GM23338 (cell line): ENCODE results near the gene FECH. TPM values are rescaled to one million over a fixed set of nuclear protein-coding genes. Genes with fewer than 3 reads are reported as not detected.

ENCODE experiments used
- ATAC-seq: fragments of 200-7000 bp; cut with Tn5 transposase; 3 replicates; pipeline ENCODE4 v1.9.1; 2020
- DNase-seq: peaks from one replicate; pipeline ENCODE4 v3.0.0-alpha.2; 2015; ENCODE audit warnings: low spot score
- H2AFZ ChIP-seq: fragments of 200-600 bp; sonication (generic); 2 replicates; pipeline ENCODE4 v1.8.0; 2016; ENCODE audit warnings: antibody characterized with exemption, mild to moderate bottlenecking, moderate library complexity
- H3F3A ChIP-seq: fragments of 200-600 bp; sonication (generic); replicated peaks from 2 replicates; pipeline ENCODE4 v1.8.0; 2017; ENCODE audit warnings: antibody characterized with exemption, mixed run types, low read depth
- H3K27ac ChIP-seq: fragments of 200-600 bp; sonication (generic); 2 replicates; pipeline ENCODE4 v1.6.1; 2016; ENCODE audit warnings: low read depth
- H3K27me3 ChIP-seq: fragments of 200-600 bp; sonication (generic); 2 replicates; pipeline ENCODE4 v1.8.0; 2016; ENCODE audit warnings: mild to moderate bottlenecking, mixed run types, moderate library complexity; ENCODE audit not compliant: insufficient read depth
- H3K36me3 ChIP-seq: fragments of 200-600 bp; sonication (generic); 2 replicates; pipeline ENCODE4 v1.8.0; 2016; ENCODE audit warnings: mild to moderate bottlenecking; ENCODE audit not compliant: insufficient read depth
- H3K4me1 ChIP-seq: fragments of 200-600 bp; sonication (generic); 2 replicates; pipeline ENCODE4 v1.8.0; 2016; ENCODE audit warnings: mild to moderate bottlenecking, moderate library complexity; ENCODE audit not compliant: insufficient read depth
- H3K4me2 ChIP-seq: fragments of 200-600 bp; sonication (generic); 2 replicates; pipeline ENCODE4 v1.7.1; 2017; ENCODE audit warnings: mixed run types
- H3K4me3 ChIP-seq: fragments of 200-600 bp; sonication (generic); 2 replicates; pipeline ENCODE4 v1.6.1; 2016; ENCODE audit warnings: mixed run types
- H3K79me2 ChIP-seq: fragments of 200-600 bp; sonication (generic); replicated peaks from 2 replicates; pipeline ENCODE4 v1.8.0; 2017; ENCODE audit warnings: mild to moderate bottlenecking; ENCODE audit not compliant: insufficient read depth
- H3K9me2 ChIP-seq: fragments of 200-600 bp; sonication (generic); 2 replicates; pipeline ENCODE4 v1.8.0; 2017; ENCODE audit not compliant: insufficient read depth
- H4K20me1 ChIP-seq: fragments of 200-600 bp; sonication (generic); replicated peaks from 2 replicates; pipeline ENCODE4 v1.8.0; 2017; ENCODE audit warnings: mild to moderate bottlenecking; ENCODE audit not compliant: insufficient read depth
- H3K27ac Mint-ChIP-seq: 2 replicates; pipeline ENCODE4 v1.8.0; 2020; ENCODE audit warnings: inconsistent platforms, mild to moderate bottlenecking, moderate library complexity, mixed read lengths
- H3K27me3 Mint-ChIP-seq: 3 replicates; pipeline ENCODE4 v1.8.0; 2022; ENCODE audit warnings: low read depth, mild to moderate bottlenecking, moderate library complexity, mixed read lengths, inconsistent platforms; ENCODE audit not compliant: insufficient read depth, poor library complexity
- H3K36me3 Mint-ChIP-seq: 3 replicates; pipeline ENCODE4 v1.8.0; 2021; ENCODE audit warnings: low read depth, mild to moderate bottlenecking, inconsistent platforms, moderate library complexity, mixed read lengths
- H3K4me1 Mint-ChIP-seq: 3 replicates; pipeline ENCODE4 v1.8.0; 2020; ENCODE audit warnings: mild to moderate bottlenecking, inconsistent platforms, mixed read lengths
- H3K4me3 Mint-ChIP-seq: 3 replicates; pipeline ENCODE4 v1.8.0; 2021; ENCODE audit warnings: moderate library complexity, mild to moderate bottlenecking, inconsistent platforms, mixed read lengths
- H3K9me3 Mint-ChIP-seq: 3 replicates; pipeline ENCODE4 v1.8.0; 2020; ENCODE audit warnings: moderate library complexity, mild to moderate bottlenecking, inconsistent platforms, mixed read lengths
- CREB1 ChIP-seq: fragments of 250-450 bp; sonication (Bioruptor Pico); IDR thresholded peaks from 2 replicates; pipeline ENCODE4 v1.5.0; 2020; ENCODE audit warnings: low read depth, mild to moderate bottlenecking, moderate library complexity
- ETS1 ChIP-seq: IDR thresholded peaks from 2 replicates; pipeline ENCODE4 v1.6.1; 2016; ENCODE audit warnings: antibody characterized with exemption
- EZH2 ChIP-seq: fragments of 200-600 bp; sonication (generic); IDR thresholded peaks from one replicate; pipeline ENCODE4 v1.8.0; 2017; ENCODE audit warnings: antibody characterized with exemption, mild to moderate bottlenecking, low read depth; ENCODE audit not compliant: unreplicated experiment
- EZH2phosphoT487 ChIP-seq: fragments of 200-600 bp; sonication (generic); IDR thresholded peaks from one replicate; pipeline ENCODE4 v1.8.1; 2018; ENCODE audit warnings: antibody characterized with exemption; ENCODE audit not compliant: unreplicated experiment
- JUNB ChIP-seq: IDR thresholded peaks from one replicate; pipeline ENCODE4 v1.6.1; 2016; ENCODE audit warnings: antibody characterized with exemption; ENCODE audit not compliant: unreplicated experiment
- NANOG ChIP-seq: IDR thresholded peaks from 2 replicates; pipeline ENCODE4 v1.6.1; 2016; ENCODE audit warnings: antibody characterized with exemption, borderline replicate concordance
- POLR2AphosphoS5 ChIP-seq: IDR thresholded peaks from 2 replicates; pipeline ENCODE4 v1.6.1; 2016; ENCODE audit warnings: antibody characterized with exemption, low read depth
- REST ChIP-seq: IDR thresholded peaks from one replicate; pipeline ENCODE4 v1.6.1; 2018; ENCODE audit warnings: antibody characterized with exemption; ENCODE audit not compliant: unreplicated experiment
- STAT1 ChIP-seq: IDR thresholded peaks from one replicate; pipeline ENCODE4 v1.6.1; 2016; ENCODE audit warnings: antibody characterized with exemption; ENCODE audit not compliant: unreplicated experiment
- ZNF114 ChIP-seq: fragments of 250-450 bp; sonication (Bioruptor Pico); IDR thresholded peaks from 2 replicates; pipeline ENCODE4 v1.5.0; 2020; ENCODE audit warnings: mild to moderate bottlenecking, moderate library complexity
- ZNF331 ChIP-seq: fragments of 250-450 bp; sonication (Bioruptor Pico); IDR thresholded peaks from 2 replicates; pipeline ENCODE4 v1.5.0; 2020; ENCODE audit warnings: low read depth, mild to moderate bottlenecking, moderate library complexity
- polyA plus RNA-seq: library from polyadenylated mRNA; unstranded; fragments of >200 nt; fragmentation: Nextera tagmentation; extraction: Ambion mirVana; gene quantifications from 2 replicates; pipeline ENCODE4 v1.2.1, GENCODE V29; 2016
- total RNA-seq: library from RNA; depleted of rRNA; stranded (reverse); fragments of >200 nt; shearing (Covaris generic); gene quantifications from 2 replicates; pipeline ENCODE4 v1.2.3, GENCODE V29; 2014

Gene FECH
- total and polyA plus RNA-seq, 2 experiments from 2014 or later: 5.8 to 35.5 TPM

- TF ChIP-seq EZH2 (no peak), EZH2phosphoT487 (no peak), ZNF331 (no peak)
These were observed 68.0 kb downstream of the FECH start (continued) for GRCh38 chr18:57518533-57518932.

GRCh38 chr18:57516056-57516455 lies 70.4 kb downstream of the FECH start:
- no peak overlapping the region for H3K4me2 ChIP-seq
- TF ChIP-seq ZNF331 (no peak), STAT1 (no peak), NANOG (no peak), JUNB (no peak), ZNF114 (CRISPR knock-in tag) (no peak), REST (no peak), EZH2 (no peak), POLR2AphosphoS5 (no peak), EZH2phosphoT487 (no peak), CREB1 (CRISPR knock-in tag) (no peak), ETS1 (no peak)
- no peaks in the 10 kb centered on the region for H4K20me1 ChIP-seq
- DNase-seq (no peak), ATAC-seq (no peak)
- no peaks in the 10 kb centered on the region for H3F3A ChIP-seq
- H2AFZ ChIP-seq: no peak overlapping the region
- Mint-ChIP-seq H3K4me1 (no peaks in the 10 kb centered on the region), H3K9me3 (no peaks in the 10 kb centered on the region), H3K4me3 (no peak overlapping the region), H3K36me3 (no peaks in the 10 kb centered on the region), H3K27ac (no peak overlapping the region), H3K27me3 (no peaks in the 10 kb centered on the region)
- no peaks in the 10 kb centered on the region for H3K4me1 ChIP-seq
- H3K79me2 ChIP-seq: no peaks in the 10 kb centered on the region
- no peak overlapping the region for H3K4me3 ChIP-seq
- no peak overlapping the region for H3K27ac ChIP-seq
- H3K9me2 ChIP-seq: no peaks in the 10 kb centered on the region
- H3K27me3 ChIP-seq: no peaks in the 10 kb centered on the region
- no peaks in the 10 kb centered on the region for H3K36me3 ChIP-seq
